Endothelial cell of umbilical vein (primary cell): ENCODE measurements around the gene ETHE1. TPM values are rescaled to one million over a fixed set of nuclear protein-coding genes. Genes with fewer than 3 reads are reported as not detected.

Experiments
- BruUV-seq: library from RNA; stranded (reverse); fragments of 400-500 nt; replicated peaks from 2 replicates; lab custom pipeline; 2021; lab: Mats Ljungman, UMichigan
- CTCF ChIA-PET: fragments of 300-600, 350-600 bp; sonication (Branson Sonifier 250); formaldehyde crosslinking; loops from one replicate; lab custom pipeline; 2021; ENCODE audit warnings: antibody characterized with exemption, inconsistent platforms; lab: Charles Lee
- POLR2A ChIA-PET: fragments of 300-600, 350-600 bp; sonication (Branson Sonifier 250); formaldehyde crosslinking; loops from one replicate; lab custom pipeline; 2021; ENCODE audit warnings: antibody characterized with exemption, inconsistent platforms; lab: Charles Lee
- DNase-seq: peaks from one replicate; pipeline ENCODE4 v3.0.0-alpha.2; 2011; ENCODE audit warnings: low read depth, low spot score
- FAIRE-seq: peaks from 2 replicates; lab custom pipeline; 2011; peaks lifted over from hg19 to GRCh38; lab: Jason Lieb, UNC
- H2AFZ ChIP-seq: 2 replicates; pipeline ENCODE4 v1.6.0; 2012; ENCODE audit warnings: low read depth, low read length, control low read depth, inconsistent platforms
- H3K27ac ChIP-seq: 2 replicates; pipeline ENCODE4 v1.5.1; 2011; ENCODE audit warnings: low read depth, mild to moderate bottlenecking, control low read depth, low read length, moderate library complexity; ENCODE audit not compliant: insufficient read depth
- H3K27me3 ChIP-seq, 2 experiments: 2 replicates each; pipeline versions ENCODE4 v1.6.0 to v1.6.1; 2011; ENCODE audit warnings: low read length in 2 of 2, mixed read lengths in 1 of 2; ENCODE audit not compliant: control insufficient read depth in 2 of 2, insufficient read depth in 2 of 2
- H3K36me3 ChIP-seq, 2 experiments: 2 replicates in 1 of 2; 3 replicates in 1 of 2; pipeline ENCODE4 v1.5.1; 2011; ENCODE audit warnings: low read length in 2 of 2, mild to moderate bottlenecking in 1 of 2, moderate library complexity in 1 of 2; ENCODE audit not compliant: control insufficient read depth in 2 of 2, insufficient read depth in 2 of 2; ENCODE audit errors: extremely low read depth in 1 of 2
- H3K4me1 ChIP-seq: 3 replicates; pipeline ENCODE4 v1.5.1; 2011; ENCODE audit warnings: mild to moderate bottlenecking, low read length; ENCODE audit not compliant: control insufficient read depth, insufficient read depth; ENCODE audit errors: extremely low read depth
- H3K4me2 ChIP-seq: 2 replicates; pipeline ENCODE4 v1.6.1; 2011; ENCODE audit warnings: low read length, control low read depth, mixed read lengths; ENCODE audit not compliant: insufficient read depth
- H3K4me3 ChIP-seq, 3 experiments: fragments of 200-600 bp in 1 of 3; sonication (generic), shearing (Covaris generic) in 1 of 3; replicated peaks in 1 of 3; 2 replicates each; pipeline ENCODE4 v1.5.1; 2011 to 2016; ENCODE audit warnings: control low read depth in 3 of 3, low read length in 3 of 3, mild to moderate bottlenecking in 2 of 3, inconsistent platforms in 1 of 3, low read depth in 1 of 3, moderate library complexity in 1 of 3; ENCODE audit not compliant: insufficient read depth in 1 of 3
- H3K79me2 ChIP-seq: 2 replicates; pipeline ENCODE4 v1.6.0; 2012; ENCODE audit warnings: low read length, inconsistent platforms; ENCODE audit not compliant: control insufficient read depth, insufficient read depth
- H3K9ac ChIP-seq: replicated peaks from 2 replicates; pipeline ENCODE3; 2011; ENCODE audit warnings: low read length, control low read depth; ENCODE audit not compliant: insufficient read depth; ENCODE audit errors: extremely low read depth
- H3K9me1 ChIP-seq: replicated peaks from 3 replicates; pipeline ENCODE4 v1.6.0; 2011; ENCODE audit warnings: mild to moderate bottlenecking, low read length; ENCODE audit not compliant: control insufficient read depth, insufficient read depth; ENCODE audit errors: extremely low read depth
- H3K9me3 ChIP-seq: replicated peaks from 2 replicates; pipeline ENCODE4 v1.5.1; 2012; ENCODE audit warnings: low read length, inconsistent platforms; ENCODE audit not compliant: control insufficient read depth, insufficient read depth
- H4K20me1 ChIP-seq: replicated peaks from 2 replicates; pipeline ENCODE3; 2011; ENCODE audit warnings: mild to moderate bottlenecking, low read length; ENCODE audit not compliant: control insufficient read depth, insufficient read depth; ENCODE audit errors: extremely low read depth
- CTCF ChIP-seq, 2 donors: IDR thresholded peaks; 1 replicate in 1 of 2; 2 replicates in 1 of 2; pipeline ENCODE4 v1.5.1; 2011; ENCODE audit warnings: low read length in 2 of 2, mild to moderate bottlenecking in 2 of 2, moderate library complexity in 2 of 2, control low read depth in 1 of 2, inconsistent platforms in 1 of 2, low read depth in 1 of 2; ENCODE audit not compliant: insufficient read depth in 1 of 2; ENCODE audit errors: extremely low read depth in 1 of 2
- EZH2 ChIP-seq: IDR thresholded peaks from 2 replicates; pipeline ENCODE4 v1.6.1; 2012; ENCODE audit warnings: borderline replicate concordance, low read depth, mild to moderate bottlenecking, moderate library complexity, low read length, inconsistent platforms; ENCODE audit not compliant: severe bottlenecking
- FOS ChIP-seq: IDR thresholded peaks from 2 replicates; pipeline ENCODE4 v1.6.1; 2011; ENCODE audit warnings: mild to moderate bottlenecking, low read length, moderate library complexity, borderline replicate concordance; ENCODE audit not compliant: insufficient read depth
- GATA2 ChIP-seq: IDR thresholded peaks from 2 replicates; pipeline ENCODE4 v1.7.0; 2011; ENCODE audit warnings: low read depth, mild to moderate bottlenecking, moderate library complexity, mixed read lengths, low read length; ENCODE audit not compliant: insufficient read length, insufficient read depth
- JUN ChIP-seq: IDR thresholded peaks from 2 replicates; pipeline ENCODE4 v1.6.1; 2011; ENCODE audit warnings: borderline replicate concordance, low read depth; ENCODE audit not compliant: insufficient read length, insufficient read depth
- MAX ChIP-seq: IDR thresholded peaks from 2 replicates; pipeline ENCODE4 v1.6.1; 2011; ENCODE audit not compliant: insufficient read depth, insufficient read length
- MYC ChIP-seq: IDR thresholded peaks from one replicate; pipeline ENCODE4 v1.6.1; 2011; ENCODE audit warnings: mild to moderate bottlenecking, low read depth, low read length
- POLR2A ChIP-seq: IDR thresholded peaks from 2 replicates; pipeline ENCODE4 v1.6.1; 2012; ENCODE audit warnings: low read depth, mild to moderate bottlenecking, control low read depth, low read length
- POLR2AphosphoS5 ChIP-seq: IDR thresholded peaks from 2 replicates; pipeline ENCODE4 v1.6.1; 2012; ENCODE audit warnings: low read depth, mild to moderate bottlenecking, control low read depth, low read length, moderate library complexity; ENCODE audit not compliant: insufficient read depth
- dilution Hi-C: fragments of 300-500 bp; cut with MboI; formaldehyde crosslinking; loops from one replicate; pipeline ENCODE4 v1.15.0; 2019; ENCODE audit warnings: low sequenced_read_pairs; ENCODE audit not compliant: extremely low pct_ligation_motif_present
- intact Hi-C: fragments of 100-400 bp; cut with micrococcal nuclease; formaldehyde crosslinking; loops from one replicate; pipeline ENCODE4 v1.10.0; 2022
- polyA plus RNA-seq, 4 experiments: library from polyadenylated mRNA; depleted of rRNA in 3 of 4; stranded (reverse) in 3 of 4; unstranded in 1 of 4; fragments of >200 nt; gene quantifications; 2 replicates each; pipeline versions ENCODE4 v1.2.1 to v1.2.3, GENCODE V29; 2011 to 2012; ENCODE audit warnings: missing spikeins in 1 of 4
- total RNA-seq: library from RNA; stranded (reverse); gene quantifications from 2 replicates; pipeline ENCODE4 v1.2.3, GENCODE V29; 2021

The ETHE1 gene
- total and polyA plus RNA-seq, 2 donors (not counting 3 experiments of a cell fraction or from before 2014, with no cell fraction given) = 34.5 to 124 TPM

GRCh38 chr19:43462383-43462782, 64.6 kb downstream of the ETHE1 start:
- FAIRE-seq (no peak), DNase-seq (no peak)
- Histone ChIP-seq H3K4me2 (no peak overlapping the region), H3K9ac (no peak overlapping the region), H3K27ac (no peak overlapping the region), H3K4me3 (no peak overlapping the region), H3K79me2 (no peaks in the 10 kb centered on the region), H3K27me3 (no peaks in the 10 kb centered on the region), H3K9me1 (no peaks in the 10 kb centered on the region), H2AFZ (no peak overlapping the region), H3K4me1 (peaks cover 3% of the 10 kb centered on the region), H3K9me3 (no peaks in the 10 kb centered on the region), H4K20me1 (no peaks in the 10 kb centered on the region), H3K36me3 (no peaks in the 10 kb centered on the region)
- ChIA-PET POLR2A (no interaction called here), CTCF (interaction anchor here (1.9 to 3.3 kb wide), 4 partner anchors 14 to 58 kb away, joined by 8 to 30 read pairs (median 19); partner anchors contain the start of gene PHLDB3)
- TF ChIP-seq FOS = no peak
- TF ChIP-seq EZH2 = no peak
- TF ChIP-seq POLR2A = no peak
- no peak for TF ChIP-seq POLR2AphosphoS5
- no peak for TF ChIP-seq MAX
- TF ChIP-seq CTCF (IDR thresholded peaks at IDR 0.05; ENCODE audit: extremely low read depth in 1 of 2, insufficient read depth in 1 of 2, low read depth in 1 of 2, low read length in 2 of 2) = no peak
- TF ChIP-seq MYC = no peak
- no peak for TF ChIP-seq JUN
- TF ChIP-seq GATA2 = no peak
- BruUV-seq = no TSS peak
- dilution Hi-C loops (no loop called here), intact Hi-C loops (loop anchor here (5.0 kb wide), 1 partner anchor 65 kb away; the partner anchor contains the start of gene ETHE1)
